Stromal cell of bone marrow (primary cell): ENCODE measurements around the gene UNKL.
"Not testable (repeated sequence)": the region's sequence is repeated elsewhere in the genome, so short reads cannot be mapped to it uniquely, and the experiment has no call there.

ENCODE experiments used
- DNase-seq: peaks from one replicate; pipeline ENCODE4 v3.0.0-alpha.2; 2012; ENCODE audit warnings: low read depth

UNKL gene

GRCh38 chr16:1337486-1337885 is 77.0 kb downstream of the UNKL start:
- no peak for DNase-seq

GRCh38 chr16:1336619-1337018 is 77.9 kb downstream of the UNKL start:
- no peak for DNase-seq

- DNase-seq, result no peak
Measured at GRCh38 chr16:1335996-1336395, 78.5 kb downstream of the UNKL start.

GRCh38 chr16:1335211-1335971 is 79.1 kb downstream of the UNKL start:
- no peak for DNase-seq

- DNase-seq, result no peak
Measured at GRCh38 chr16:1334739-1335138, 79.8 kb downstream of the UNKL start.

- no peak for DNase-seq
Measured at GRCh38 chr16:1333854-1334700, 80.4 kb downstream of the UNKL start.

- DNase-seq, result no peak
Measured at GRCh38 chr16:1333149-1333812, 81.2 kb downstream of the UNKL start, which contains the start of gene BAIAP3. BAIAP3 (plus strand) TSS chr16:1333645; CDS start chr16:1338550, 4,905 bp downstream.

GRCh38 chr16:1332618-1333148 is 81.8 kb downstream of the UNKL start:
- no peak for DNase-seq

- DNase-seq, result no peak
Measured at GRCh38 chr16:1331712-1332617, 82.5 kb downstream of the UNKL start.

- no peak for DNase-seq
Measured at GRCh38 chr16:1330931-1331711, 83.4 kb downstream of the UNKL start.

GRCh38 chr16:1330260-1330914 is 84.1 kb downstream of the UNKL start:
- DNase-seq, result no peak

GRCh38 chr16:1328961-1329360 is 85.5 kb downstream of the UNKL start:
- DNase-seq, result not testable (repeated sequence)

- DNase-seq, result not testable (repeated sequence)
Measured at GRCh38 chr16:1328136-1328535, 86.4 kb downstream of the UNKL start.

- DNase-seq, result no peak
Measured at GRCh38 chr16:1327619-1327947, 86.9 kb downstream of the UNKL start.

- DNase-seq, result no peak
Measured at GRCh38 chr16:1326946-1327618, 87.4 kb downstream of the UNKL start.

GRCh38 chr16:1326391-1326790 is 88.1 kb downstream of the UNKL start:
- no peak for DNase-seq

GRCh38 chr16:1325673-1326371 is 88.7 kb downstream of the UNKL start:
- no peak for DNase-seq

- no peak for DNase-seq
Measured at GRCh38 chr16:1325261-1325660, 89.2 kb downstream of the UNKL start.

- DNase-seq, result no peak
Measured at GRCh38 chr16:1324286-1324826, 90.1 kb downstream of the UNKL start.
